Hematopoietic multipotent progenitor cell treated with erythropoietin and hydrocortisone succinate and interleukin-3 and kit ligand, for 6 days (in vitro differentiated cells): ENCODE measurements around the gene FBXO39.
"Not testable (repeated sequence)": the region's sequence is repeated elsewhere in the genome, so short reads cannot be mapped to it uniquely, and the experiment has no call there.

ENCODE experiments used
- DNase-seq: peaks from one replicate; pipeline ENCODE4 v3.0.0-alpha.2; 2015

Gene FBXO39

DNA sequence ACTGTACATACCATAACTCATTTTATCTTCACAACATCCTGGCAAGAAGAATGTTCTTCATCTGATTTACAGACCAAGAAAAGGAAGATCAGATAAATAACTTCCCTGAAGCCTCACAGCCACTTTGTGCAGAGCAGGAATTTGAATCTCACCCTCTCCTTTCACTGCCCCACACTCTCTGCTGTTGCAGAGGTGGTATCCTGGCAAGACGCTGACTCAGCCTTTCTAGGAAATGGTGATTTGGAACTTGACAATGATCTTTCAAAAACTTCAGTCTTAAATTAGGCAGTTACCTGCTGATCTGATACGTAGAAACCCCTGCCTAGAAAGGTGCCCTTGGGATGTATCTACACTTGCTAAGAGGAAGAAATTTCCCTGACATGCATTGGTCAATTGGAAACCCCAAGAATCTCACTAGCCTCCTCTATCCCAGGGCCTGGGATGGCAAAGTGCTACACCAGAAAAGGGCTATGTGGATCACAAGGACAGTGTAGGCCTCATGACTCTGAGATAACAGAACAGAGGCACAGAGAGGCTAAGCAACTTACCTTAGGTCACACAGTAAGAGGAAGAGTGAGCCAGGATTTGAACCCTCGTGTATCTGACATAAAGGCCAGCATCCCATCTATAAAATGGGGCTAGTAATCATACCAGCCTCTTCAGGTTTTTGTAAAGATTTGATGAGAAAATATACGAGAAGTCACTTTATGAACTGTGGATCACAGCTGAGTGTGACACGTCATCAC lies 17.9 kb downstream of the FBXO39 start:
- no peak for DNase-seq

DNA sequence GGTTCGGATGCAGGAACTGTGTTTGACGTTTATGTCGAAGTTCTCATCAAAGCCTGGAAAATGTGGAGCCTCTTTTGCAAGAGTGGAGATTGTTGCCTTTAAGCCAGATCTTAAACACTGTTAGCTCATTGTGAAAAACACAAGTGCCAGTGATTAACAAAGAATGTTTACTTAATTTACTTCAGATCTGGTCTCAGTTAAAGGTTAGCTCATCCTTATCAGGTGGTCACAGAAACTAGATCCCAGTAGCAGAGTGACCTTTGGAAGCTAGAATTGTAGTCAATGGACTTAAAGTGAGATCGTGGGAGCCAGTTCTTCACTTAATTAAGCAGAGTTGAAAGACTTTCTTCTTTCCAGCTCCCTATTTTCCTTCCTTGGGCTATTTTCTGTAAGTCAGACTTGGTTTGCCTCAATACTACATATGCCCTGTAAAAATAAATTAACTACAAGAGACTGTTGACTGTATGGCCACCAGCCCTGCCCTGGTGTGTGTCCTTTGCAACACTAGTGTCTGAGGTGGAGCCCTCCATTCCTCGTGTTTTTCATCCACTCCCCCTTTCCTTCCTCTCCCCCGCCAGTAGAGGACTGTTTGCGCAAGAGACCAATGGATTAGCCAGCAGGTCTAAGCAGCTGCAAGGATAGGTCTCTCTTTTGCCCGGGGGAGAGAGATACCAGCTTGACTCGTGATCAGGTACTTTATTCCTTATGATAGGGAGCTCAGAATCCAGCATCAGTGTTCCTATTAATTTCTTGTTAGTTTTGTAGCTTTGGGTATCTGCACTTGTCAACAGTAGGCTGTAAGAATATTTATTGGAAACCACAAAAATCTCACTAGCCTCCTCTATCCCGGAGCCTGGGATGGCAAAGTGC lies 20.2 kb downstream of the FBXO39 start:
- no peak for DNase-seq

DNA sequence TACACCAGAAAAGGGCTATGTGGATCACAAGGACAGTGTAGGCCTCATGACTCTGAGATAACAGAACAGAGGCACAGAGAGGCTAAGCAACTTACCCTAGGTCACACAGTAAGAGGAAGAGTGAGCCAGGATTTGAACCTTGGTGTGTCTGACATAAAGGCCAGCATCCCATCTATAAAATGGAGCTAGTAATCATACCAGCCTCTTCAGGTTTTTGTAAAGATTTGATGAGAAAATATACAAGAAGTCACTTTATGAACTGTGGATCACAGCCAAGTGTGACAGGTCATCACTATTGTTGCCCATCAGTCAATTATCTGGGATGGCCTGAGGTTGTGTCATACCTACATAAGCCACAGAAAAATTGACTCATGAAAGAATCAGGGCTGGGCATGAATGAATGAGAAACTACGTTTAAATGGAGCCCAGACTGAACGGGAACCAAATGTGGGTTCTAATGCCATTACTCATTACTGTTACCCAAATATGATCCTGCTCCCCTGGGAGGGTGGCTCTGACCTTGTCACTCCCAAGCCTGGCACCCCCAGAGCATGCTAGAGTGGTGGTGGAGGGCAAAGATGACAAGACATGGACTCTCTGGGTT lies 21.0 kb downstream of the FBXO39 start:
- DNase-seq, result no peak

DNA sequence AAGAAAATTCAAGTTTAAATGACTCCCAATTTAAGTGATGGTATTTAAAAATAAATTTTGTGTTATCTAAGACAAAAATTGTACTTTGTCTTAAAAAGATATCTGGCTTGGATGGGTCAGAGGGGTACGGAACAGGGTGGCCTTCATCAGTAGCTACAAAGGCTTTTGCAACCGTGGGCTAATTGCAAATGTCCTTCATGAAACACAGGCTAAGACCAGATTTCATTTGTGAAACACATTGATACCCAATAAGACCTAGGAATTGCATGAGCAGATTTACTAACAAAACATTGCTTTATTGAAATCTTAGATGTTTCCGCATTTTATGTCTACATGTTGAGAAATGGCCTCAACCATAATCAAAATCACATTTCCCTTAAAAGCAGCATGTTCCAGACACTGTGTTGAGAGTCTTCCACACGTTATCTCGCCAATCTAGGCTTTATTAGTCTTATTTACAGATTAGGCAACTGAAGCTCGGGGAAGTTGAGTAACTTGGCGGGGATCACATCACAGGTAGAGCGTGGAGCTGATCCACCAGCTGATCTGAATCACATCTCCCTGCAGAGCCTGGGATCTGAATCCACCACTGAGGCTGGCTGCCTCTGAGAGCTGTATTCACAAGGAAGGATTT lies 21.8 kb downstream of the FBXO39 start:
- no peak for DNase-seq

DNA sequence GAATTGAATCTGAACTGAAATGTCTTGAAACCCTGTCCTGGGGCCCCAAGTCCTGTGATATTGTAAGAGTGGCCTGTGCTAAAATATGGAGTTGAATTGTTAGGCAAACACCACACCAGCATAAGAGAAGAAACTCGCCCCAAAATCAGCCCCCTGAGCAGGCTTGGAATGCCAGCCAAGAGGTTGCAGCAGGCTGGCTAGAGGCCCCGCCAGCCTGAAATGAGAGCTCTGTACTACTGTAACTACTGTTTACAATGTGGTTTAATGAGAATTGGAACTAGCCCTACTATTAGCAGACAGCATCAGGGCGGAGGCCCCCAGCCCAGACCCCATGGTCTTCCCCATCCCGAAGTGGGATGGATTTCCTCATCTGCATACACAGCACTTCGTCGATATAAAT lies 23.7 kb downstream of the FBXO39 start:
- no peak for DNase-seq

DNA sequence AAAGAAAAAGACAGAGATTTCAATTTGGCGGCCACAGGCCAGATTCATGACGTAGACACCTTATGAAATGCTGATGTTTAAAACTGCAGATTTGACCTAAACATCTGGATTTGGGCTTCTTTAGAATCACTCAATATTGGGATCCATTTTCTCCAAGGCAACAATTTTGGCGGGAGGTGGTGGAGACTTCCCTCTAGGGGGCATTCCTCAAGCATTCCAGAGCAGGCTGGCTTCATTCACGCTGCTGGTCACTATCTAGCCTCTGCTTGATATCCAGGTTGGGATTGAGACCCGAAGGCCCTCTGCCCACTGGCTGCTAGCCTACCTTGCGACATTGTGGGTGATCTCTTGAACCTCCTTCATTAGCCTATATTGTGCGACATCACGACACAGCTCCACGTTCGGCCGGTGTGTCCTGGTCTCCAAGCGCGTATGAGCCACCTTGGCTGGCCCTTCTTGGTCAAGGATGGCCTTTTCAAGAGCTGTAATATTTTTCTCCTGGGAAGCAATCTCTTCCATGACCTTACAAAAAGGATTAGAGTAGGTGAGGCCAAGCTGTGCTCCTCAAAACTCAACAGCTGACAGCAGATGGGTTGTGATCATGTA lies 24.5 kb downstream of the FBXO39 start:
- no peak for DNase-seq

DNA sequence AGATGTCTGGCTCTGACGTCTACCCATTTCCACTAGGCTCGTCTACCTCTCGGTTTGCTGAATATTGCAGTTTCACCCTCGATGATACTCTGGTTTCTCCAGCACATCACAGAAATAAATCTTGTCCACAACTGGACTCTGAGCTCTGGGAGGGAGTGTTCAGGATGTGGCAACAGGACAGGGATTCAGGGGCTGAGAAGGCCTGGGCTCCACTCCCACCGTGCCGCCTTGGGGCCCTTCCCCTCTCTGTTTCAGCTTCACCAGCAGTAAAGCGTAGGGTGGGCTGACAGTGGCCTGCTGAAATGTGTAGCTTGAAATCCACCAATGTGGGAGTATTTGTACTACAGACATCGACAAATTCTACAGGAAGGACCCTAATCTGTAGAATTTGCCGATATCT lies 35.5 kb downstream of the FBXO39 start:
- DNase-seq, result no peak

DNA sequence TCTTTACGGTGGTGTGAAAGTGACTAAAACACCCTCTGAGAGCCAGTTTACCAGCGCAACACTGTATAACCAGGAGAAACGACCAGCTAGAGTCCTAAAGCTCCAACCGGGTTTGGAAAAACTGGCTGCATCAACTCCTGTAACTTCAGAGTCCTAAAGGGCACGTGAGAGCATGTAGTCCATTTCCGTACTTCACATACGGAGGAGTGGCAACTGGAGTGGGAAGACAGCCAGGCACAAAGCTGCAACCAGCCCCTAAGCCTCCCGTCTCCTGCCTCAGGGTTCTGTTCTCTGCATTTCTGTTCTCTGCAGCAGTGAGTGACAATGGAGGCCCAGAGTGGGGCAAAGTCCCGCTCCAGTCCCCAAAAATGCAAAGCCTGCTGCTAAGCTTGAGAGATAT lies 36.3 kb downstream of the FBXO39 start:
- no peak for DNase-seq

DNA sequence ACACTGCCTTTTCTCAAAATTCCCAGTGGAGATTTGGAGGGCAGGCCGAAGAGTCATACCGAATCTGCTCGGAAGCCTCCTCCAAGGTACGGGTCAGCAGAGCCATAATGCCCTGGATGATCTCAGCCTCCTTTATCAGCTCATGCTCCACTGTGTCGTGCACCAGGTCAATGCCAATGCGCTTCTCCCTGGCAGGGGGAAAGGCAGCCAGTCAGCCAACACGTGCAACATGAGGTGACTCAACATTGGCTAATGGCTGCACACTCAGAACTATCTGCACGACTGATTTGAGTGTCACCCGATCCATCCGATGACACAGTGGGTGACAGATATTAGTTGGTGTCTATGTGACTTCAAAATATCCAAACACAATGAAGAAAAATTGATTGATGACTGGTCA lies 39.8 kb downstream of the FBXO39 start:
- no peak for DNase-seq

DNA sequence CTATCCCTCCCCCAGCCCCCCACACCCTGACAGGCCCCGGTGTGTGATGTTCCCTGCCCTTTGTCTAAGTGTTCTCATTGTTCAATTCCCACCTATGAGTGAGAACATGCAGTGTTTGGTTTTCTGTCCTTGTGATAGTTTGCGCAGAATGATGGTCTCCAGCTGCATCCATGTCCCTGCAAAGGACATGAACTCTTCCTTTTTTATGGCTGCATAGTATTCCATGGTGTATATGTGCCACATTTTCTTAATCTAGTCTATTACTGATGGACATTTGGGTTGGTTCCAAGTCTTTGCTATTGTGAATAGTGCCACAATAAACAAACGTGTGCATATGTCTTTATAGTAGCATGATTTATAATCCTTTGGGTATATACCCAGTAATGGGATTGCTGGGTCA lies 40.4 kb downstream of the FBXO39 start:
- not testable (repeated sequence) for DNase-seq

DNA sequence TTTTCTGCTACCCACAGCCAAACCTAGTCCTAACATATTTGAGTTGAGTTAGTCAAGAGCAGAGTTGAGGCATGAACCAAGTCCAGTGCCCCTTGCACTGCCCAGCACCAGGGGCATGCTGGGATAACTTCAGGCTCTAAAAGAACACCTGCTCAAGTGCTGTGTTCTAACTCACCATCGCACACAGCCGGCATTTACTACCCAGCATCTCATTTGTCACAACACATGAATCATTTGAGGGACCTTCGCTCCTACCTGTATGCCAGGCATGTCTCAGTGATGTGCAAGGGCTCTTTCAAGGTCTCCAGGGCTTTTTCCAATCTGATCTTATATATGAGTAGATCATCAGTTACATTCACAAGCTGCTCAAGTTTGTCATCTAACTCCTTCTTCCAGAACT lies 42.9 kb downstream of the FBXO39 start:
- no peak for DNase-seq

DNA sequence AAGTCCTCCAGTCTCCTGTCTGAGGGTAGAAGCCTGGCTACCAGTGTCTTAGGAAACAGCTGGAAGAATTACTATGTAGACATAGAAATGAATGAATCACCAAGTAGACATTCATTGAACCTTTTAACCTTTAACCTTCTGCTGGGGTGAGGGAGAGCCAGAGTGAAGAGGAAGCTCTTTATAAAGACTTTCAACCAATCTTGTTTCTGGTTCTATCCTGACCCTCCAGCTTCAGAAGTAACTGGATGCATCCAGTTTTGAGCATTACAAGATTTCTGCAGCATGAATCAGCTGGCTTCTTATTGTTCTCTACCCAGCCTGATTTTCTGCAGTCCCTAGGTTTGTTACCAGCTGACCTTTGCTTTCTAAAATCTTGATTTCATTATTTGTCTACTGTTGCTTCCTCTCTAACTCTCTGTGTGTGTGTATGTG lies 47.0 kb downstream of the FBXO39 start:
- no peak for DNase-seq

DNA sequence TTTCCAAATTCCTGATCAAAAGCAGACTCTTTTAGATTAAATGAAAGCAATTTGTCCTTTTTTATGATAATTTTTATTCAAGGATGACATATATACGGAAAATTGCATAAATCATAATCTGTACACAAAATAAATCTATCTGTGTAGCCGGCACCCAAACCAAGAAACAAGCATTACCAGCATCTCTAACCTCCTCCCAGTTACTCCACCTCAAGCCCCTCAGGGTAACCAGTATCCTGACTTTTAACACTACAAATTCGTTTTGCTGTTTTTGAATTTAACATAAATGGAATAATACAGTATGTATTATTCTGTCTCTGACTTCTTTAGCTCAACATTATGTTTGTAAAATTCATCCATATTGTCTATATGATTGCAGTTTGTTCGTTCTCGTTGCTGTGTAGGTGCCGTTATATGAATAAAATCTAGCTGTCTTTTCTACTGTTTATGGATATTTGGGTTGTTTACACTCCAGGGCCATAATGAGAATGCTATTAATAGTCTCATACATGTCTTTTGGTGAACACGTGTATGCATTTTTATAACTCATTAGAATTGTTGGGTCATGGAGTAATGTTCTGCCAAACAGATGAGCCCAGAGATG lies 54.5 kb downstream of the FBXO39 start:
- DNase-seq, result no peak

DNA sequence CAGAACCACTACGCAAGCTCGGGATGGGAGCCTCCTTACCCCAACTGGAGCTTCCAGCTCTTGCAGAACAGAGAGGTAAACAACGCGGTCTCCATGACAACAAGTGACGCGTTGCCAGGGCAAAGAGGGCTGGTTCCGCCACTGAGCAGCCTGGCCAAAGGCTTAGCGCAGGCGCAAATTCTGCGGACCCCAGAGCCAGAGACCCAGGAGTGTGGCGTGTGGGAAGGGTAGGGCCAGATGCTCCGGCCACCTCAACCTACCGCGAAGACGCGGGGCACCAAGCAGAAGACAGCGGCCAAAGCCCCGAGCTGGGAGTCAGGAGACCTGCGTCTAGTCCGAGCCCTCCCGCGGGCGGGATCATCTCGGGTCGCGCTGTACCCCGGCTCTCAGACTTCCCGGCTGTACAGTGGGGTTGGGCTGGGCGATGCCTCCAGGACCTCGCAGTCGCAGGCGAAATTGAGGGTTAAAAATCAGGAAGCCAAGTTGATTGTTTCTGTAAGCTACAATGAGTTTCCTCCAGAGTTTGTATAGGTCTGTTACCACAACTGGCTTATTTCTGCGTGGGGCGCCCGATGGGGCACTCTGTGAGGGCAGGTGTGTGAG lies 55.7 kb downstream of the FBXO39 start, which contains the start of gene TEKT1:
TSS of gene TEKT1 (minus strand) at position 69 of the 603 bp plus-strand sequence. CDS start 1,353 bp downstream, outside the sequence.
- peak; percentile 78 for DNase-seq
